NCI-H1092 treated with DMSO at 0.1 percent for 48 hours (cell line): ENCODE measurements around the gene EFCAB3.
"Not testable (repeated sequence)": the region's sequence is repeated elsewhere in the genome, so short reads cannot be mapped to it uniquely, and the experiment has no call there.

Experiments
- DNase-seq: peaks from one replicate; lab custom pipeline; 2025; lab: John Stamatoyannopoulos, UW

EFCAB3 gene

DNA sequence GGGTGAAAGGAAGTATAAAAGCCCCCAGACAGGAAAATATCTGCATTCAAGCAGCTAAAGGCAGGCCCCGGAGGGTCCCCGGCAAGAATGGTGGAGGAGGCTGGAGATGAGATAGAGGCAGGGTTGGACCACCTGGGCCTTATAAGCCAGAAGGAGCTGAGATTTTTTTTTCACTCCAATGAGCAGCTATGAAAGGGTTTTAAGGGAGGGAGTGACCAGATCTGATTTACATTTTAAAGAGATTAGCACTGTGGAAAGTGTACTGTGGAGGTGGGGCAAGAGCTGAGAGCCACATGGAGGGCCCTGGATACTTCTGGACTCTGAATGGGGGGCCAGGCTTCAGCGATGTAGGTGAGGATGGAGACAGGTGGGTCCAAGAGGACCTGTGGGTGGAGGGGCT lies 84.1 kb downstream of the EFCAB3 start:
- DNase-seq = not testable (repeated sequence)

DNA sequence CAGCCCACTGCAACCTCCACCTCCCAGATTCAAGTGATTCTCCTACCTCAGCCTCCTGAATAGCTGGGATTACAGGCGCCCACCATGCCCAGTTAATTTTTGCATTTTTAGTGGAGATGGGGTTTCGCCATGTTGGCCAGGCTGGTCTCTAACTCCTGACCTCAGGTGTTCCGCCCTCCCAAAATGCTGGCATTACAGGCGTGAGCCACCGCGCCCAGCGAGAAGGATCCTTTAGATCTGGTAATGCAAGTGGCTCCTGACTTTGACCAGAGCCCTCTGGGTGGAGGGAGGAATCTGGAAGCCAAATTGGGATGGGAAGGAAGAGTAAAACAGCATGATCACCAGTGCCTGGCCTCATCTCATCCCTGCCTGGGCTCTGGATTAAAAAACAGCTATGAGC lies 84.9 kb downstream of the EFCAB3 start:
- not testable (repeated sequence) for DNase-seq
